HG03139 (cell line): Measurements from ENCODE around the gene PRPH2.
A peak's percentile ranks its signal among the peaks of the same experiment; 100 is the strongest.
"Not testable (repeated sequence)": the region's sequence is repeated elsewhere in the genome, so short reads cannot be mapped to it uniquely, and the experiment has no call there.

Experiments used
- ATAC-seq: cut with Tn5 transposase; IDR thresholded peaks from one replicate; pipeline ENCODE4 v1.9.1; 2021; ENCODE audit not compliant: unreplicated experiment

Gene PRPH2

GRCh38 chr6:42742116-42742894 lies 19.9 kb upstream of the PRPH2 start:
- ATAC-seq: no peak

- ATAC-seq: no peak
Measured at GRCh38 chr6:42740725-42741124, 18.3 kb upstream of the PRPH2 start.

- ATAC-seq: no peak
Measured at GRCh38 chr6:42735976-42736375, 13.6 kb upstream of the PRPH2 start.

- ATAC-seq: not testable (repeated sequence)
Measured at GRCh38 chr6:42733867-42734481, 11.6 kb upstream of the PRPH2 start.

GRCh38 chr6:42729731-42730130 lies 7.3 kb upstream of the PRPH2 start:
- no peak for ATAC-seq

- ATAC-seq: no peak
Measured at GRCh38 chr6:42727627-42728026, 5.2 kb upstream of the PRPH2 start.

GRCh38 chr6:42727087-42727611 lies 4.8 kb upstream of the PRPH2 start:
- no peak for ATAC-seq

GRCh38 chr6:42726485-42727086 lies 4.2 kb upstream of the PRPH2 start:
- peak; percentile 80 for ATAC-seq

- ATAC-seq: no peak
Measured at GRCh38 chr6:42726026-42726425, 3.6 kb upstream of the PRPH2 start.

- no peak for ATAC-seq
Measured at GRCh38 chr6:42724825-42725224, 2.4 kb upstream of the PRPH2 start.

GRCh38 chr6:42720739-42721138 lies 1.7 kb downstream of the PRPH2 start:
- ATAC-seq: no peak

GRCh38 chr6:42715871-42716270 lies 6.5 kb downstream of the PRPH2 start:
- no peak for ATAC-seq

- ATAC-seq: no peak
Measured at GRCh38 chr6:42714098-42714761, 8.2 kb downstream of the PRPH2 start.

GRCh38 chr6:42711930-42712329 lies 10.5 kb downstream of the PRPH2 start:
- no peak for ATAC-seq

GRCh38 chr6:42710316-42710715 lies 12.1 kb downstream of the PRPH2 start:
- no peak for ATAC-seq

GRCh38 chr6:42709871-42710270 lies 12.5 kb downstream of the PRPH2 start:
- no peak for ATAC-seq

GRCh38 chr6:42708096-42708495 lies 14.3 kb downstream of the PRPH2 start:
- no peak for ATAC-seq

- no peak for ATAC-seq
Measured at GRCh38 chr6:42707595-42707994, 14.8 kb downstream of the PRPH2 start.

GRCh38 chr6:42704937-42705374 lies 17.4 kb downstream of the PRPH2 start:
- ATAC-seq: no peak

- no peak for ATAC-seq
Measured at GRCh38 chr6:42704251-42704936, 18.0 kb downstream of the PRPH2 start.

GRCh38 chr6:42702786-42703185 lies 19.6 kb downstream of the PRPH2 start:
- not testable (repeated sequence) for ATAC-seq
